ENCODE results near the gene PGBD5.

The PGBD5 gene

DNA sequence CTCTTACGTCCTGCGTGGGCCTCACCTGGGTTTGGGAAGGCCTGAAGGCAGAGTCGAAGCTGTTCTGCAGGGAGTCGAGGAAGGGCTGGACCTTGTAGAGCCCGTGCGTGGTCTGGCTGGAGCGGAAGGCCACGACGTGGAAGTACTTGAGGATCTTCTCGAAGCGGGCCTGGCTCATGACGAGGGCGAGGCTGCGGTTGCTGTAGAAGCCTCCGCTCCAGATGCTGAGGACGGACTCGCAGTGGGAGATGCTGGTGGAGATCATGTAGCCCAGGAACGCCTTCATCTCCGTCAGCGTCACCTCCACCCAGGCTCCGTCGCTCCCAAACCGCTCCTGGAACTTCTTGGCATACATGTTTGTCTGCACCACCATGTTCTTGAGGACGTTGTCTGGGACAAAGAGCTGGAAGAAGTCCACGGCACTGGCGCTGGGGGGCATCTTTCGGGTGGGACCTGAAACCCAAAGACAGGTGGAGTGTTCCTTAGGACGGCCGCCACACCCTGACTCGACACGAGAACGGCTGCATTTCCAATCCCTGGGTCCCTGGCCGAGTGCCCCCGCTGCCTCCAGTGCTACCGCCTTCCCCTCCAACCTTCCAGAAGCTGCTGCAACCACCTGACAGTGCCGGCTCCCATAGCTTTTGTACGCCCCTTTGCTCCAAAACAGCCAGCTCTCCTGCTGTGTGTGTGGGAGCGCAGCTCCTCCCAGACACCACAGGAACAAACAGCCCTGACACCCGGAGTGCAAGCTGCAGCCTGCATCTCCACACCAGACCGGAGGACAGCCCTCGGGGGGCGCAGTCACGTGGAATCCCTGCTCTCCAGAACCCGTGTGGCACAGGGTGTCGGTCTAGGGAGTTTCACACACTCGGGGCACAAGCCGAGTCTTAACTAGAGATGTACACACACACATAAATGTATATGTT is 69.0 kb downstream of the PGBD5 start:
- no peak for DNase-seq (ENCODE audit: low read depth in 1 of 2, low spot score in 1 of 2)
- no peak for TF ChIP-seq JUND (IDR thresholded peaks at IDR 0.05; ENCODE audit: low read depth)
- in situ Hi-C loops (cut with HindIII; ENCODE audit: low pct_unique_long_range_greater_than_20kb, low sequenced_read_pairs), result no loop called here

DNA sequence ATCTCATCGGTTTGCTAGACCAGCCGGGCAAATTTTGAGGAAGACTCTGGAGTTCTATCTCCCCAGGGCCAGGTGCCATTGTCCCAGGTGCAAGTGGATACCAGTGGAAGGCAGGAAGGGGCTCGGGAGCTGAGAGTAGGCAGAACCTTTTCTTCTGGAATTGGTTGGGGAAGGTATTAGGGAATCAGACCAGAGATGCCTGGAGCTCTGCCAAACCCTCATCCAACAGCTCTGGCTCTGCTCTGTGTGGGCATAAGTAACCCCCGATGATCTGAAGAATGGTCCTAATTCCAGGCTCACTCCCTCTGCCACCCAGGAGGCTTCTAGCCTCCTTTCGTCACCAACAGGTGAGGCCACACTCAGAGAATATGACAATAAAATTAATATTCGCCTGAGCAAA is 69.9 kb downstream of the PGBD5 start:
- in situ Hi-C loops (cut with HindIII; ENCODE audit: low pct_unique_long_range_greater_than_20kb, low sequenced_read_pairs), result no loop called here
- no peak for TF ChIP-seq JUND (IDR thresholded peaks at IDR 0.05; ENCODE audit: low read depth)
- no peak for DNase-seq (ENCODE audit: low read depth in 1 of 2, low spot score in 1 of 2)

DNA sequence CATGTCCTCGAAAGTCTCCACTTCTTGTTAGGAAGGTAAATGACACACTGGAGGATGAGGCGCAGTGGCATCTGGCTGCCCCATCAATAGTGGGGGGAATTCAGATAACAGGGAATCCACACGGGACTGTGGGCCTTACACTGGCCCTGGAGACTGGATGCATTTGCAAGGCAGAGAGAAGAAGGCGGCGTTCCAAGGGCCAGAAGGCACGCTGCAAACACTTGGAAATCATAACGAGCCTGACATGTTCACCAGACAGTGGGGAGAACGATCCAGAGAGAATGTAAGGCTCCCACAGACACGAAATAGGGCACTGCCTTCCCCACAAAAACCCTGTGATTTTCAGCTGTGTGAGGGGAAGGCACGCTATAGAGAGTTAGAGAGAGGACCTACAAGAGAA is 70.5 kb downstream of the PGBD5 start:
- DNase-seq (ENCODE audit: low read depth in 1 of 2, low spot score in 1 of 2), result no peak
- in situ Hi-C loops (cut with HindIII; ENCODE audit: low pct_unique_long_range_greater_than_20kb, low sequenced_read_pairs), result no loop called here
- no peak for TF ChIP-seq JUND (IDR thresholded peaks at IDR 0.05; ENCODE audit: low read depth)

DNA sequence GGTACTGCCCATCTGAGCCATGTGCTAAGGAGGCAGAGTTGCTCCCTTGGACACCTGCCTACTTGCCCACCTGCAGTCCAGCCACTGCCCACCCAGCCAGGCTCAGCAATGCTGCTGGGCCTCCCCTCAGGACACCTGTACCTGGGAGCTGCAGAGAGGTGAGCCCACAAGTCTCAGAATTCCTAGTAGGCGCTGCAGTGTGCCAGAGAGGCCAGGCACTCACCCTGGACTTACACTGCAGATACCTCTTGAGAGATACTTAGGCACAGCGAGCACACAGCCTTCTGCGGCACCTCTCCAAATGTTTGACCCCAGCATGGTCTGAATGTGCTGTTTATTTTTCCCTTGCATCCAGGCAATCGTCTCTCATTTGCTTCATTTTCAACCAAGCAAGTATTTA is 71.0 kb downstream of the PGBD5 start:
- no peak for DNase-seq (ENCODE audit: low read depth in 1 of 2, low spot score in 1 of 2)
- TF ChIP-seq JUND (IDR thresholded peaks at IDR 0.05; ENCODE audit: low read depth), result no peak
- in situ Hi-C loops (cut with HindIII; ENCODE audit: low pct_unique_long_range_greater_than_20kb, low sequenced_read_pairs), result no loop called here

DNA sequence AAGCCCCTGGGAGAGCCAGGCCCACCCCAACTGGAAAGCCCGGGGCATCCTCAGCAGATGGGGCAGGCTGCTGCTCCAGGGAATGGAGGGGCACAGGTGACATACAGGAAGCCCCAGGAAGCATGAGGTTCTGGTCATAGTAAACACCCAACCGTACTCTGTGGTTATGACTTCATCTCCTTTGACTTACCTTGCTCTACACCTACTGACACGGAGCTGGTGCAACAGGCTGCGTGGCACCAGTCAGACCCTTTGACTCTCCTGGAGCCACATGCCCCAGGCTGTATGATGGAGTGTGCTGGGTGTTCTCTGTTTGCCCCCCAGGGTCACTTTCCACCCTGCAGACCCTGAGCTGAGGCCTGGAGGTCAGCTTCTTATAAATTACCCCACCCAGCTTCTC is 72.1 kb downstream of the PGBD5 start:
- no peak for TF ChIP-seq JUND (IDR thresholded peaks at IDR 0.05; ENCODE audit: low read depth)
- in situ Hi-C loops (cut with HindIII; ENCODE audit: low pct_unique_long_range_greater_than_20kb, low sequenced_read_pairs), result no loop called here
- DNase-seq (ENCODE audit: low read depth in 1 of 2, low spot score in 1 of 2), result no peak

DNA sequence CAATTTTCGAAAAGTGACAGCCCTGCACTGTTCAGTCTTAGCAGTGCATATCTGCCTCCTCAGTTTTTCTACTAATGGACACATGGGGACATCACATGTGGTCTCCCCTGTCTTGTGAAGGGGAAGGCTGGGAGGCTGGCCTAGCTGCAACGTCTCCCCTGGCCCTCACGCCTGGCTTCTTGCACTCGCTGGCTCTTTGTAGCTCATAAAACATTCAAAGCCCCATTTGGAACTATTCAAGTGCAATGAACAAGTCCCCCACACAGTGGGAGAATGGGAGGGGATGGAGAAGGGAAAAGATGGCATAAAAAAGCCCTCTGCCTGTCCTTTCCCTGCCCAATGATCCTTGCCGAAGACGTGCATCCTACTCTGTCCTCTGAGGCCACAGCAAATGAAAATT is 73.6 kb downstream of the PGBD5 start:
- in situ Hi-C loops (cut with HindIII; ENCODE audit: low pct_unique_long_range_greater_than_20kb, low sequenced_read_pairs), result no loop called here
- DNase-seq (ENCODE audit: low read depth in 1 of 2, low spot score in 1 of 2), result no peak
- no peak for TF ChIP-seq JUND (IDR thresholded peaks at IDR 0.05; ENCODE audit: low read depth)

DNA sequence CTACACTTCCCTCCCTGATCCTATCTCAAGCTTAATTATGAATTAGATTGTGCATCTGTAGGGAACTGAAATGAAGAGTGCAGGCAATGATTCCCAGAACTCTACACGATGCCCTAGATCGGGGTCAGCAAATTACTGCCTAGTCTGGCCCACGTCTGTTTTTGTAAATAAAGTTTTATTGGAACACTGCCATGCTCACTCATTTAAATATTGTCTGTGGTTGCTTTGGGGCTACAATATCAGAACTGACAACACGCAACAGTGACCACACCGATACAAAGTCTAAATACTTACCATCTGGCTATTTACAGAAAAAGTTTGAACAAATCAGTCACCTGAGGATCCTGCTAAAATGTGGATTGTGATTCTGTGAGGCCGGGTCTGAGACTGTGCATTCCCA is 74.1 kb downstream of the PGBD5 start:
- in situ Hi-C loops (cut with HindIII; ENCODE audit: low pct_unique_long_range_greater_than_20kb, low sequenced_read_pairs), result no loop called here
- DNase-seq (ENCODE audit: low read depth in 1 of 2, low spot score in 1 of 2), result no peak
- TF ChIP-seq JUND (IDR thresholded peaks at IDR 0.05; ENCODE audit: low read depth), result no peak

DNA sequence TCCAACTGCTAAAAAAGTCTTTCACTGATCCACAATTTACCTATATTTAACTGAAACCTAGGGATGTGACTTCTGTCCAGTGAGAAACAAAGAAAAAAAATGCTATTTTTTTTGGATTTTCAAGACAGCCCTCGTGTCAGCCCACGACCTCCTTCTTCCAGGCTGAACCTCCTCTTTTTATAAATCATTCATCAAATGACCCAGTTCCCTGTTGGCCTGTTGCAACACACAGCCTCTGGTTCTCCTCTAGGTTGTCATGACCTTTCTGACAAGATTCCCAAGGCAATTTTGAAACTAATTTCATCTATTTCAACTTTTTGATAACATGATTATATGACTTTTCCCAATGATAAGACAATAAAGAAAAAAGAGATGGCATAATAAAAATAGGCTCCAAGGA is 74.6 kb downstream of the PGBD5 start:
- in situ Hi-C loops (cut with HindIII; ENCODE audit: low pct_unique_long_range_greater_than_20kb, low sequenced_read_pairs), result no loop called here
- no peak for TF ChIP-seq JUND (IDR thresholded peaks at IDR 0.05; ENCODE audit: low read depth)
- no peak for DNase-seq (ENCODE audit: low read depth in 1 of 2, low spot score in 1 of 2)

DNA sequence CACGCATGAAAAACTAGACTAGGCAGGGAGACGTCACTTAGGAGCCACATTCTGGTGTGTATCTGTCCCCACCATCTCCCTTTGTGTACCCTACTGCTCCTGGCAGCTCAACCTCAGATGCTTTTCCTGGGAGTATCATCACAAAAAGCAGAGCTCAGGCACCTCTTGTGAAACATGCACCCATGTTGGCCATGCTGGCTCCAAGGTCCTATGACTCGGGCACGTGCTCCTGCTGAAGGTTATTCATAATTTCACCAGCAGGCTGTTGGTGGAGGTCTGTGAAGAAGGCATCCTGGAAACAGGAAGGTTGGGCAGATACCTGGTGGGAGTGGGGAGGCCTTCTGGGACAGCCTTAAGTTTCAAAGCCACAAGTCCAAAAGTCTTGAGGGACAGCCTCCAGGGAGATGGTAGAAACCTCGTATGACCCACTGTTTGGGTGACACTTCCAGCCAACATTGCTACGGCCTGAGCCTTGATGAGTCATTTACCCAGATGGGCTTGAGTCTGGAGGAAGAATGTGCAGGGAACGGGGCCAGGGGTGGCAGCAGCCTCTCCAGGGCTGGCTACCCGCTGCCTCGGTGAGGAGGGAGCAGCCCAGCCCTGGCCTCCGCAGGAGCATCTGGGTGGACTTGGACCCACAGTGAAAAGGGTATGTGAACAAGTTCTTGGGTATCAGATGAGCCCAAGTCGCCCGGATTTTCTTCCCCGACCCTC is 75.8 kb downstream of the PGBD5 start:
- no peak for DNase-seq (ENCODE audit: low read depth in 1 of 2, low spot score in 1 of 2)
- no peak for TF ChIP-seq JUND (IDR thresholded peaks at IDR 0.05; ENCODE audit: low read depth)
- in situ Hi-C loops (cut with HindIII; ENCODE audit: low pct_unique_long_range_greater_than_20kb, low sequenced_read_pairs), result no loop called here

DNA sequence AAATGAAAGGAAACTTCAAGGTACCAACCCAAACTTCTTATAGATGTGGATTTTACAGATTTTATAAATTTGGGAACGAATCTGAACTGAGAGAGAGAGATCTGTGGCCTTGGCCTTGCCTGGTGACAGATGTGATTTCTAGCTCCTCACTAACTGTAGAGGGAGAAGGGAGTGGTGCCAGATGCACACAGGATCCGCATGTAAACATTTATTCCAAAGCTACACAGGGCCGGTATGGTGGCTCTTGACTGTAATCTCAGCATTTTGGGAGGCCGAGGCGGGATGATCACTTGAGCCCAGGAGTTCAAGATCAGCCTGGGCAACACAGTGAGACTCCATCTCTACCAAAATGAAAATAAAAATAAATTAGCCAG is 77.1 kb downstream of the PGBD5 start:
- TF ChIP-seq JUND (IDR thresholded peaks at IDR 0.05; ENCODE audit: low read depth), result no peak
- no peak for DNase-seq (ENCODE audit: low read depth in 1 of 2, low spot score in 1 of 2)
- in situ Hi-C loops (cut with HindIII; ENCODE audit: low pct_unique_long_range_greater_than_20kb, low sequenced_read_pairs), result no loop called here

DNA sequence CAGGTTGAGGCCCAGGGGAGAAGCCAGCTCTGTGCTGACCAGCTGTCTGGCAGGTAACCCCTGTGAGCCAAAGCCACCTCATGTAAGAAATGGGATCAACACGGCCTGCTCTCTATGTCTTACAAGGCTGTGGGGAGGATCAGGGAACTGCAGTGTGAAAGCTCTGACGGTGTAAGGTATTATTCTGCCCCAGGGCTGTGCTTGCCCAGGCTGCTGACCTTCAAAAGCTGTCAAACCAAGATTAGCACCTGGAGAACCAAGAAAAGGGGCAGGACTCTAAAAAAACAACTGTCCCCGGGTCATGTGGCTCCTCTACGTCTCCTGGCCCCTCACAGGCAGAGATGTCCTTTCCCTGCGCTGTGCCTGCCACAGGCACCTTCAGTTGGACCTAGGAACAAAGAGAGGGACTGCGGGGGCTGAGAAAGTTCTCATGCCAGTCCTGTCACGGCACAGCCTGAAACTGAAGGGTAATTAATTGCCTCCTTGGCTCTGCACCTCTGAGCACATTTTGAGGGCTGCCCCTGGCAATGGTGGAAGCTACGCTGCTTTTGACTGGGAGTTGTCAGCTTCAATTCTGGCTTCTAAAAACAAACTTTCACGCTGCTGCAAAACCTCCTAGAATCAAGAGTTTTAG is 77.6 kb downstream of the PGBD5 start:
- TF ChIP-seq JUND (IDR thresholded peaks at IDR 0.05; ENCODE audit: low read depth), result no peak
- peak in 1 of 2 experiments; percentile 17 for DNase-seq (ENCODE audit: low read depth in 1 of 2, low spot score in 1 of 2)
- in situ Hi-C loops (cut with HindIII; ENCODE audit: low pct_unique_long_range_greater_than_20kb, low sequenced_read_pairs), result no loop called here

DNA sequence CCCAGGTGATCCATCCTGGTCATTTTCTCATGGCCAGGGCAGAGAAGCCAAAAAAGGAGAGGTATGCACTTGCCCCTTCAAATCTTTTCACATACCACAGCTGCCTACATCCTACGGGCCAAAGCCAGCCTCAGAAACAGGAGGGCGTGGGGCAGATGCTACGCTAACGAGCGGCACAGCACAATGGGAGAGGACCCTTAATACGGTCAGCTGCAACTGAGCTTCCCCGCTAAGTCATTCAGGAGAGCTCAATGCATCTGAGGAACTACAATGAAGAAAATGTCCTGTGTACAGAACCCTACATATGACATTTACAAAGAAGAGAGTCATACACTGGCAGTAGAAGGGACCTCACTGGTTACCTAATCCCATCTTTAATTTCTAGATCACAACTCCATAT is 78.2 kb downstream of the PGBD5 start:
- TF ChIP-seq JUND (IDR thresholded peaks at IDR 0.05; ENCODE audit: low read depth), result no peak
- in situ Hi-C loops (cut with HindIII; ENCODE audit: low pct_unique_long_range_greater_than_20kb, low sequenced_read_pairs), result no loop called here
- no peak for DNase-seq (ENCODE audit: low read depth in 1 of 2, low spot score in 1 of 2)
